GM18505 (cell line): Measurements from ENCODE around the gene TXNDC16.
"Not testable (repeated sequence)": the region's sequence is repeated elsewhere in the genome, so short reads cannot be mapped to it uniquely, and the experiment has no call there.

ENCODE experiments used
- ATAC-seq: cut with Tn5 transposase; IDR thresholded peaks from one replicate; pipeline ENCODE4 v1.9.1; 2021; ENCODE audit not compliant: unreplicated experiment
- POLR2A ChIP-seq: IDR thresholded peaks from 4 replicates; pipeline ENCODE4 v1.6.1; 2011; ENCODE audit warnings: borderline replicate concordance; ENCODE audit not compliant: insufficient read depth, insufficient read length; ENCODE audit errors: extremely low read depth

The TXNDC16 gene

GRCh38 chr14:52552063-52552988, at the start of gene TXNDC16, which contains the start of gene GPR137C:
Gene TXNDC16, minus strand, starts transcription at chr14:52552505. Its CDS starts 8,948 bp downstream, at chr14:52543557.
Gene GPR137C, plus strand, starts transcription at chr14:52552836. Its CDS starts 312 bp downstream, at chr14:52553148.
- ATAC-seq = peak; percentile 93
- TF ChIP-seq POLR2A = peak; percentile 88

- no peak for TF ChIP-seq POLR2A
- no peak for ATAC-seq
Observed at GRCh38 chr14:52599974-52600373, 47.7 kb upstream of the TXNDC16 start.

GRCh38 chr14:52598568-52598967, 46.3 kb upstream of the TXNDC16 start:
- TF ChIP-seq POLR2A = no peak
- ATAC-seq = no peak

GRCh38 chr14:52596861-52597260, 44.6 kb upstream of the TXNDC16 start:
- ATAC-seq = no peak
- no peak for TF ChIP-seq POLR2A

- no peak for ATAC-seq
- no peak for TF ChIP-seq POLR2A
Observed at GRCh38 chr14:52596320-52596719, 44.0 kb upstream of the TXNDC16 start.

- ATAC-seq = no peak
- no peak for TF ChIP-seq POLR2A
Observed at GRCh38 chr14:52590318-52590717, 38.0 kb upstream of the TXNDC16 start.

GRCh38 chr14:52589646-52590045, 37.3 kb upstream of the TXNDC16 start:
- no peak for ATAC-seq
- no peak for TF ChIP-seq POLR2A

- no peak for TF ChIP-seq POLR2A
- ATAC-seq = no peak
Observed at GRCh38 chr14:52583544-52583943, 31.2 kb upstream of the TXNDC16 start.

- no peak for TF ChIP-seq POLR2A
- no peak for ATAC-seq
Observed at GRCh38 chr14:52575858-52576257, 23.6 kb upstream of the TXNDC16 start.

GRCh38 chr14:52568454-52568853, 16.1 kb upstream of the TXNDC16 start:
- not testable (repeated sequence) for ATAC-seq

- no peak for TF ChIP-seq POLR2A
- no peak for ATAC-seq
Observed at GRCh38 chr14:52563120-52563519, 10.8 kb upstream of the TXNDC16 start.

- no peak for TF ChIP-seq POLR2A
- ATAC-seq = no peak
Observed at GRCh38 chr14:52558688-52559087, 6.4 kb upstream of the TXNDC16 start.

GRCh38 chr14:52553671-52554575, 1.6 kb upstream of the TXNDC16 start:
- no peak for ATAC-seq
- no peak for TF ChIP-seq POLR2A

GRCh38 chr14:52553002-52553670, 831 bp upstream of the TXNDC16 start:
- ATAC-seq = peak; percentile 22
- no peak for TF ChIP-seq POLR2A

- no peak for TF ChIP-seq POLR2A
- ATAC-seq = no peak
Observed at GRCh38 chr14:52551696-52552062, 626 bp downstream of the TXNDC16 start.
